HG03025 (cell line): ENCODE results near the gene RAD51B.

ENCODE experiments used
- ATAC-seq: cut with Tn5 transposase; IDR thresholded peaks from one replicate; pipeline ENCODE4 v1.9.1; 2021; ENCODE audit warnings: mild to moderate bottlenecking, moderate library complexity; ENCODE audit not compliant: unreplicated experiment, low FRiP score

The RAD51B gene

DNA sequence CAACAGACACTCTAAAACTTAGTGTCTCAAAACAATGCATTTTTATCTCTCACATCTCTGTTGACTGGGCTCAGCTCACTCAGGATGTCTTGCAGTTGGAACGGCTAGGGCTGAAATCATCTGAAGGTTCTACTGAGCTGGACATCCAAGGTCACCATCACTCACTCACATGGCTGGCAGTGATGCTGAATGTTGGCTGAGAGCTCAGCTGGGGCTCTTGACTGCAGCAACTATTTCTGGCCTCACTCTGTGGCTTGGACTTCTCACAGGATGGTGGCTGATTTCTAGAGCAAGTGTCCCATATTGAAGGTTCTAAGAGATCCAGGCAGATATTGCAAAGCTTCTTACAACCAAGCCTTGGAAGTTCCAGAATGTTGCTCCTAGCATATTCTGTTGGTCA lies 806.8 kb downstream of the RAD51B start:
- ATAC-seq = no peak

DNA sequence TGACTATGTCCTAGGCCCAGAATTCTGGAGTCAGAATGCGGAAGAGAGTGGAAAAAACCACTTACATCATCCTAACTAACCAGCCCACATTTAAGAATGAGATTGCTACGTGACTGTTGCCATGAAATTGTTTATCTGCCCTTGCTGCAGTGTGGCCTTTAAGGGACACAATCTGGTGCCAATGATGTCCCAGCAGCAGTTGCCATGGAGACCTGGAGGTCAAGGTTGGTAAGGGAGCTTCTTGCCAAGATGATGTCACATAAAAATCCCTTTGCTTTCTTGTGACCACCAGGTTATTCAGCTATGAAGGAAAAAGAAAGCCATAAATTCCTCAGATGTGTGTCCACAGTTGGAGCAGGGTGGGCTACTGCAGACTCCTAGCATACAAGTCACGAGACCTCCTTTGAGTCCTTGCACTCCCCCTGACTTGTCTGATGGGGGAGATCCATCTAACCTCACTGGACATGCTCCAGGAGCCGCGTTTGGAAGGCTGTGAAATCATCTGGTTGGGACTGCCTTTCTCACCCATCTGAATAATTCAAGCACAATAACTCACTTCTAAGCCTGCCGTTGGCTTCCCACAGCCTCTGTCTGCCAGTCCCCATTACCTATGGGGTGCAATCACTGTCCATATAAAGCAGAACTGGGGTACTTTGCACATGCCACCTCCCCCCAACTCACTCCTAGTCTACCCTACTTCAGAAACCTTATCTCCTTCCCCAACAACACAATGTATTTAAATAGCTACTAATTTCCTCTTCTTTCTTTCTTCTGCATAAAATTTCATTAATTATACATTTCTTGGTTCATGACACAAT lies 807.7 kb downstream of the RAD51B start:
- no peak for ATAC-seq

DNA sequence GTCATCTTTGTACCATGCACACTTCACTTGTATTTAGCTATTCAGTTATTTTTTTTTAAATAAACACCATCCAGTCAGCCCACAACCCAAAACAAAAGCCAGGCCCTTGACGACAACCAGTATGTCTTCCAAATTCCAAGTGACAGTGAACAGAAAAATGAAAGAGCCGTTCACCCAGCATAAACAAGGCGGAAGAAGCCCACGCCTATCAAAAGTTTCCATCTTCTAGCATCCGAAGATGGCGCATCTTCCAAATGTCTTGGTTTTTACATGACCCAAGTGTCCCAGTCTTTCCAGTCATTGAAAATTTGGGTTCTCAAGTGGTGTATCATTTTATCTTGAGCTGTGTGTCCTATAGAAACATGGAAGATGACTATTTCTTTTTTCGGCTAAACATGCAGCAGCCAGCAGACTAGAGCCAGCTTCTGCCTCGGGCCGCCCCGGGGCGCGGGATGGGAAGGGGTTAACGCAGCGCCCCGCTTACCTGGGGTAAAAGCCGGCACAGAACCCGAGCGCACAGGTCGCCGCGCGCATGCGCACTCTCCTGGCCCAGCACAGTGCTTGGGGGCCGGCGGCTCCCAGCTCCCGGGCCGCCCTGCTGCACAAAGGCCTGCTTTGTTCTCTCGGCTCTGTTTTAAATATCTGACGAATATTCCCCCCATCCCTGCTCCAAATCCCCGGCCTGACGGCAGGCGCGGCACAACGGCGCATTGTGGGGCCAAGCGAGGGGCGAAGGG lies 808.5 kb downstream of the RAD51B start:
- no peak for ATAC-seq

DNA sequence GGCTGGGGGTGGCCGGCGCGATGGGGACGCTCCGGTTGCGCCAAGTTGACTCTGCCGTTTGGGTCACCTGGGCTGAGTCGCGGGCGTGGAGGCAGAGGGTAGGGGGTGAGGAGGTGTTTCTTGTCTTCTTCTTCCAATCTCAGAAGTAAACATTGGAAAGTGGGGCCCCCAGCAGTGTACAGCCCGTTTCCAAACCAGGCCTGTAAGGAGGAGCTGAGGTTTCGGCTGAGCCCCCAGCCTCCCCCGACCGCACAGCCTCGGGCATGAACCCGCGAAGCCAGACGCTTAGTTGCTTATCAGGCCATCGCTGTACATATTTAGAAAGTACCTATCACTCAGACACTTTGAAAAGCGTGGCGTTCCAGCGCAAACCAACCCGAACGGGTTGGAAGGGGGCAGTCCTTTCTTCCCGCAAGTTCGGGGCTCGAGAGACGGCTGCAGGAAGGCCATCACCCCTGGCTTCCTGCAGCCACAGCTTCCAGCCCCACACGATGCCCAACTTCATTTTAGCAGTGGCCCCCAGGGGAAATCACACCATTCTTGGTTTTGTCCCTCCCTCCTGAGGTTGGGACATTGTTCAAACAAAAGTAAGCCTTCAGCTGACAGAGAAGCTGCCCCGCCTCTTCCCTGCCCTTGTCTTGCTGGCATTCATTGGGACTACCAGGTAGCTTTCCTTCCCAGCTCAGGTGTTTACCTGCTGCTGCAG lies 809.2 kb downstream of the RAD51B start:
- no peak for ATAC-seq

DNA sequence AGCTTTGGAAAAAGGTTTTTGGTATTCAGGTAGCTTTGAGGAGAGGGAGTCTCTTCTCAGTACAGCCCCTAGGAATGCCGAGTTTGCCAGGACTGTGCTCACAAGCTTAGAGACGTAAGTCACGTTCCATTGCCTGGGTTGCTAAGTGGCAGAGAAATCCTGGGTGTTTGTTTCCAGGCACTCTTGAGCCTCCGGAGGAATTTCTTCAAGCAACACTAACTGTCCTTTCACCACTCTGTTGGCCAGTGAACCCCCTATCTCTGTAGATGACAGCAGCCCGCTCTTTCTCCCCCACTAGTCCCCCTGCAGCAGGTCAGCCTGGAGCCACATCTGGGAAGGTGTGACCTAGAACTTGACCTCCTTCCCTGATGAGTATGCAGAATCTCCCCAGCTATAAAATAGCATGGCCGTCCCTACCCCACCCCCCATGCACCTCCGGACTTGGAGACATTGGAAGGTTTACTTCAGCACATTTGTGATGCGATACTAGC lies 810.5 kb downstream of the RAD51B start:
- ATAC-seq = no peak

DNA sequence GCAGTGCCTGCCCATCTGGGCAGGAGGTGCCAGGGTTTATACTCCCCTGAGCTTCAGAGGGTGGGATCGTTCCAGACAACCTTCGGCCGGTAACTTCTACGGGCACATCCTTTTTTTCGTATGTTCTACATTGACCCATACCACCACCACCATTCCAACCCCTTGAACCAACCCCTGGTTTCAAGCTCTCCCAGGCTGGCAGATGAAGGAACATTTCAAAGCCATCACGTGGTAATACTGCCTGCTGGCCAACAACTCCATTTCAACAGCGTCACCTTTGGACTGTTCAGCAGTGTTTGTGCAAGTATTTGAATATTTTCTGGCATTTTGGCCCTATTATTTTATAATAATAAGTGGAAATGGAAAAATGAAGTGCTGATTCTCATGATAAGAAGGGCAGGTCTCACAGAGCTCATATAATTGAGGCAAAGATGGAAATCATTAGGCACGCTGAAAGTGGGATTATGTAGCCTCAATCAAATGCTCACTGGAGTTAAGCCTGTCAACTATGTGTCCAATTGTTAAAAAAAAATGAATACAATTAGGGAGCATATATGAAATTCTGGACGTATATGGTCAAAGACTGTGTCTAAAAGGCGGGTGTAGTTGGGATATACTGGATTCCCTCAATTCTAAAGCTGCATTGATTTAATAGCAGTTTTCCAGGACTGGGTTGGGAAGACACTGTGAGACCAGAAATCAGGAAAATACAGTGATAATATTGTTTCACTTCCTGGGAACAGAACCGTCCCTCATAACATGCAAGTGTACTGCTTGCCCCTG lies 811.2 kb downstream of the RAD51B start:
- no peak for ATAC-seq

DNA sequence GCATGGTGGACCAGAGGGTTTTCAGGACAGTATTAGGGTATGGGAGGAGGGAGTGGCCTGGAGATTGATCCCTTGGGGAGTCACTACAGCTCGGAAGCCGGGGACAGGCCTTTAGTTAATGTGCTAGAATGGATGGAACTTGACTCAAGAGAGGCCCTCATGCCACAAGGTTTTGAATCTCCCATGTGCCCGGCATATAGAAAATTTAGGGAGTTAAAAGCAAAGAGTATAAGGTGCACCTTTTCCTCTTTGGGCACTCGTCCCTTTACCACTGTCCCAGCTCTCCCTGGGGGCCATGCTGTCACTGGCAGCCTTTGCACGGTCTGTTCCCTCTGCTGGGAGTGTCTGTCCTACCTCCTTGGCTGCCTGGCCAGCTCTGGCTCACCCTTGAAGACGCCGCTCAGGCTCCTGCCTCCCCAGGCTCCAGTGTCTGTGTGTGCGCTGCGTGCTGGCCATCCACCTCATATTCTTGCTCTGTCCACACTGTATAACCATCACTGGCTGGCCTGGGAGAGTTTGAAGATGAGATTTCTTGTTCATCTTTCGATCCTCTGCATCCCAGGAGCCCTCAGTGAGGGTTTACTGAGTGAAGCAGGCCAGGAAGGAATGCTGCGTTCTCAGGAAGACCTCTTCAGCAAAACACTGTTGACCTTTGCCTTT lies 811.9 kb downstream of the RAD51B start:
- ATAC-seq = no peak

DNA sequence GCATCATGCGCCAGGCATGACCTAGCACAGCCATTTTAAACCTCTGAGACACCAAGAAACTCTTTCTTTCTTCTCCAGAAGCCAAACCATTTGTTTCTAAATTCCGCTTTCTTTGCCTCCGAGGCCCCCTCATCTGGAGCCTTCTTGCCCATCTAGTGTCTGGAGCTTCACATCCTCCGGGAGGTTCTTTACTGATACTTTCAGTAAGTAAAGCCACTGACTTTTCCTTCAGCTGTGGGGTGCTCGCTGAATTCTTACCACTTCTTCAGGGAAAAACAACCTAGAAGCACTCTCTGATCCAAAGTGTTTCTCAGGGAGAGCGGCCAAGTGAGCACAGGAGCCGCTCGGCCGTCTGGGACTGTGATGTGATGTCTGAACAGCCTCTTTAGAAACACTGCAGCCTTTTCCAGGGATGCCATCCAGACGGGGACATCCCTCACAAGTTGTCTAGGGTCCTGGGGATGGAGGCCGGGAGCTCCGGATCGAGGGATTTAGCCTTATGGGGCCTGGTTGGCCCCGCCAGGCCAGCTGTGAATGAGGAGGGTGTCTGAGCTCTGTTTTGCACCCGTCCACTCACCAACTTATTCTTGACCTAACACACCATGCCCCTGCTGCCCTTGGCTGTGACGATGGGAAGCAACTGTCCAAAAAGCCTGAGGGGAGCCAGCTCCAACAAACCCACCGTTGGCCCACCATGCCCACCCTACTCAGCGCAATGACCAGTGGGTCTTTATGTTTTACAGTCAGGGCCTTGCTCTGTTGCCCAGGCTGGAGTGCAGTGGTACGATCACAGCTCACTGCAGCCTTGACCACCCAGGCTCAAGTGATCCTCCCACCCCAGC lies 812.7 kb downstream of the RAD51B start:
- no peak for ATAC-seq

DNA sequence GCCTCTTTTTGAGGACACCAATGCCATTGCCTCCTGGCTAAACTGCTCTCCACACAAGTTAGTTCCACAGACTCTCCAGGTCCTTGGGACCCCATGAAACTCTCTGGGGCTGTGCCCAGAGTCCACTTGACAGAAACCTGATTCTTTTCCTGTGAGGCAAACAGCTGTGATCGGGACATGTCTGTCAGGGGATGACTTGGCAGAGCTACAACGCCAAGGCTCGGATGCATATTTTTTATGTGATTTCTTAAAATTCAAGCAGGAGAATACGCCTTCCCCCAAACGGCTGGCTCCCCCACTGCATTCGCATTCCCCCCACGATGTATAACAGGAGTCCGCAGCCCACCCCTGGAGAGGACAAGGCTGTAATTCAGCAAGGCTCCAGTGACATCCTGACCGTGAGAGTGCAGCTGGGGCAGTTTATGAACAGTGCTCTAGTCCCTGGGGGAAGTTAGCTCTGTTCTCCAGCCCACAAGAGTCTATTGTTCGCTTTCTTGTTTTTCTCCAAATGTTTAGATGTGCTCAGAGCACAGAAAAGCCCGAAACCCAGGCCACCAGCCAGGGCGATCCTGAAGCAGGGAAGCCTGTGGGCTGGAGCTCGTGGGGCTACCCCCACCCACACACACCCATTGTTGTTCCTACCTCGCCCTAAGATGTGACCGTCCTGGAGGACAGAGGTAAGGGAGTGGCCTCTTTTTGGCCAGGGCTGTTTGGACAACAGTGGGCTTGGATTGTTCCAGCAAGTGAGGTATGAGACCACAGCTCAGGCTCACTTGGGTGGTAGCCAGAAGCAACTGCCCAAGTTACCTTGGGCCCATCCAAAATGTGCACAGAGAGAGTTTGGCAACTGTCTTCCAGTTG lies 813.8 kb downstream of the RAD51B start:
- ATAC-seq = no peak

DNA sequence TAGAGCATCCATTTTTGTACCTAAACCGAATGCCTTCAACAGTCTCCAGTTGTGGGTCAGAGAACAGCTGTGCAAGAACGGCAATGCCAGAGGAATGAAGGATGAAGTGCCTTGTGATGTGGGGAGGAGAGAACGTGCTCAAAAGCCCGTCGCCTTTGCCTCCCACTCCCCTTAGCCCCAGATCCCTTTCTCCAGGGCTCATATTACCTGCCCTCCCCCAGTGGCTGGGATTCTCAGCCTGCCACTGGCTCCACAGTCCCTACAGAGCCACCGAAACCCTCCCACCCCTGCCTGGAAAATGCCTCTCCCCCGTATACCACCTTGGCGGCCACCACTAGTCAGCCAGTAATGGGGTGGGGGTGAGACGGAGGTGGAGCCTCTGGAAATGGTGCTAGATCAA lies 814.8 kb downstream of the RAD51B start:
- ATAC-seq = no peak

DNA sequence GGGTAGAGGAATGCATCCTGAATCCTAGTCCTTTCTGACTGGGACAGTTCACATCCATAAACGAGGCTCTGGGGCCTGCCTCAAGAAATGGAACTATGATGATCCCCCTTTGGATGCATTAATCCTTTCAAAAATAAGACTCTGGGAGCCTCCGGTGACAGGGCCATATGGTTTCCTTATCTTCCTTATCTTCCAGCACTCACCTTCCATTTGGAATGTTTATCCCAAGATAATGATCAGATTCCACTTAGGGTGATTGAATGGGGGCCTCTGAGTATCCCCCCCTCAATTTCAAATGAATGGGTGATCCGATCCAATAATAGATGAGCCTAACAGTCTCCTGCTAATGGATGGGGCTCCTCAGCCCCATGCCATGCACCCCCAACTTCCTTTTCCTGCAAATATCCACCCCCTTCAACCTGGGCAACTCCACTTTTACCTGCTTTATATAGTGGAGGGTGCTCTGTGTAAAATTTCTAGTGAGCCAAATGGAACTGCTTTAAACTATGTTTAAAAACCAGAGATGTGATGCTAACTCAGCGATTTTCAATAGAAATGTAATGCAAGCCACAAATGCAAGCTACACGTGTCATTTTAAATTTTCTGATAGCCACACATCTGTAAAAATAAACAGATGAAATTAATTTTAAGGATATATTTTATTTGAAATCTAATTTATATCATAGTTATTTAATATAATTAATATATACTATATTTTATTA lies 815.5 kb downstream of the RAD51B start:
- ATAC-seq = no peak

DNA sequence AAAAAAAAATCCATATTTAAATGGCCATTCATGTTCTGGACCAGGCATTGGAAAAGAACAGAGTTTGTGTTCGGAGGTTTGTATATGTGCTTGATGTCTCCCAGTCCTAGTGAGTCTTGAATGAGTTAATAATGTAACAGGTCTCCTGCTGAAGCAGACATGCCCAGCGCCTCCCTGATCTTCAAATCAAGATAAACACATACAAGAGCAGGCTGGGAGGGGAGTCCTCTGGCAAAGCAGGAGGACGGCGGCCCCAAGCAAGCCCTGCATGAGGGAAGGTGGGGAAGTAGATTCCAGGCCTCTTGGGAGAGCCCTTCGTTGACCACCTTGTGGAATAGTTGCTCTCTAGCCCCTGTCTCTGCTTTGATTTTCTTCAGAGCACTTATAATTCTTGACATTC lies 817.0 kb downstream of the RAD51B start:
- ATAC-seq = no peak

DNA sequence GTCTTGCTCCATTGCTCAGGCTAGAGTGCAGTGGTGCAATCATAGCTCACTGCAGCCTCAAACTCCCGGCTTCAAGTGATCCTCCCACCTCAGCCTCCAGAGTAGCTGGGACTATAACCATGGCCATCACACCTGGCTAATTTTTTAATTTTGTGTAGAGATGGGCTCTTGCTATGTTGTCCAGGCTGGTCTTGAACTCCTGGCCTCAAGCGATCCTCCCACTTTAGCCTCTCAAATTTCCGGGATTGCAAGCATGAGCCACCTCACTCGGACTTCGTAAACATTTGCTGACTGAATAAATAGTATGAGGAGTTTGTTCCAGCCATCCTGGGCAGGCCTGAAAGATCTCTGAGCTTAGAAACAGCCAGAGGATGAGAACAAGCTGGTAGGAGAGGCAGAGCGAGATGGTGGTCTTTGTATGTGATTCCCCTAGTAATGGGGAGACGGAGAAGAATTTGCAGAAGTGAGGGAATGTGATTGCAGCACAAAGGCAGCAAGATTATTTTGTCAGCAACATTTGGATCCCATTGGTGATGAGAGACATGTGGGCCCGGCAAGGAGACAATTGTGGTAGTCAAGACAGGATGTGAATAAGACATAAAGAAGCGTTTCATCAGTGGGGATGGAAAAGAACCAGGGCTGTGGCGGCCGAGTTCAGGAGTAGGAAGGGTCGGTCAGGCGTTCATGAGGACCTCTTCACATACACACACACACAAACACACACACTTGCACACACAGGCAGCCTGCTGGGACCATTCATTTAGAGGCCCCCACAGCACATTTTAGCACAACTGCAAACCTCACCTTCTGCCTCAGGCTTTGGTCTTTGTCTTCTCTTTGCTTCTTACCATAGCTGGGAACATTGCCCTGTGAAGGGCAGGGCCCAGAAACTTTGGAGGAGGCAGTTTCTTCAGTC lies 817.8 kb downstream of the RAD51B start:
- no peak for ATAC-seq

DNA sequence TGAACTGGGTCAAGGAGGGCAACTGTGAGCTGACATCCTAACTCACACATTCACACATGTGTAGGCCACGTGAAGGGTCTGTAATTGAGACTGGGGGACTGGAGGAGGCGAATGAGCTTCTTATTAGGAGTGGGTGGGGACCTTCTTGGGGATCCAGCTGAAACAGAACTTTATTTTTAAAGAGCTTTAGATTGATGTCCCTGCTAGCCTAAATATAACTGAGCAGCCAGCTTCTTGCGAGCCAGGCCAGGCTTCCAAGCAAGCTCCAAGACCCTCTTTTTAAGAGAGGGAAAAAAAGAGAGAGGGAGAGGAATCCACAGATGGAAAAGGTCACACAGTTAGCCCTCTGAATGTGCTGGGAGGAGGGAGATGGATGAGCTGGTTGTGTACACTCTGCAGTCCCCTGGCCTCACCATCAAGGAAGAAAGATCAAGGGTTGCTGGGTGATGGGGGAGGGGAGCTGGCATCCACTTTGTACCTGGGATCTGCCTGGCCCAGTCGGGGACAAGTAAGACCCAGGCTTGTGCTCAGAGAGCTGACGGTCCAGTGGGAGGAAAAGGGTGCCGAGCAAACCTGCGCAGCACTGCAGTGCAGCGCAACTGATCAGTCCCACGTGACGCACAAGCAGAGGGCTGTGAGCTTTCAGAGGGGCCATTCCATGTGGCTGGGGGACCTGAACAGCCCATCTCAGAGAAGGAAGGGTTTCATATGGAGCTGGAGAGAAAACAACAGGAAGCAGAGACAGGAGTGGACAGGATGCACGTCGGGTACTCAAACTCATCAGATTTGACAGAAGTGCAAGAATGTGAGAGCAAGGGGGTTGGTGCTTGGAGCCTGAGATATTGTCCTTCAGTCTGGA lies 818.8 kb downstream of the RAD51B start:
- ATAC-seq = no peak

DNA sequence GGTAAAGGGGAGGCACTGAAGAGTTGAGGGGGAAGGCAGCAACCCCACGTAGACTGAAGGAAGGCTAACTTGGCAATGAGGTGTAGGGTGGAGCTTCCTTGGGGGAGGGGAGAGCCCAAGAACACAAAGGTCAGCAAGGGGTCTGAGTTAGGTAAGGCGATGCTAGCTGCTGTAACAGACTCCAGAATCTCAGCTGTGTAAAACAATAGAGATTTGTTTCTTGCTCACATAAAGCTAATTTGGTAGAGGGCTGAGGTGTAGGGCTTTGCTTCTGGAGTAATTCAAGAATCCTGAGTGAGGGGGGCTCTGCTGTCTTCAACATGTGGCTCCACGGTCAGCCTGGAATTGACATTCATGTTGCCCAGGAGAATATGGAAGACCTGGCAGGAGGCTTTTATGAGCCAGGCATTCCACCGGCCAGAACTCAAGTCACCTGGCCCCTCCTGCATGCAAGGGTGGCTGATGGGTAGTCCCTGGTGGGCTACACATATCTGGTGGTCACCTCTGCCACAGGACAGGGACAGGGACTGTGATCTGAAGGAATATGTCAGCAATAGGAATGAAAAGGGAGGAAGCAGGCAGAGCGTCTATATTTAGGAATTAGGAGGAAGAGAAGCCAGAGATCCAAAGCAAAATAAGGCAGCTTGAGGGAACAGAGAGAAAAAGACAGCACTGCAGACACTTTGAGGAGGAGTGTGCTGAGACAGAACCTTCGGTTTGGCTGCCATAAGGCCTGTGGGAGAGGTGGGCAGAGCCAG lies 819.6 kb downstream of the RAD51B start:
- no peak for ATAC-seq
